Body of pancreas (tissue), 4 donors: ENCODE measurements around the gene CEP43.

Experiments
- POLR2A ChIP-seq, 3 donors: fragments of 450-650 bp; IDR thresholded peaks; one replicate each; pipeline ENCODE4 v1.6.1; 2016; ENCODE audit warnings: antibody characterized with exemption in 3 of 3, mild to moderate bottlenecking in 2 of 3
- TF ChIP-seq, protein P1 (sequence below), 7 experiments: fragments of 450-650 bp in 4 of 7; fragments of 200-600 bp in 3 of 7; sonication (generic) in 3 of 7; IDR thresholded peaks; one replicate each; pipeline ENCODE4 v1.5.1; 2016 to 2019; ENCODE audit warnings: antibody characterized with exemption in 7 of 7

DNA sequence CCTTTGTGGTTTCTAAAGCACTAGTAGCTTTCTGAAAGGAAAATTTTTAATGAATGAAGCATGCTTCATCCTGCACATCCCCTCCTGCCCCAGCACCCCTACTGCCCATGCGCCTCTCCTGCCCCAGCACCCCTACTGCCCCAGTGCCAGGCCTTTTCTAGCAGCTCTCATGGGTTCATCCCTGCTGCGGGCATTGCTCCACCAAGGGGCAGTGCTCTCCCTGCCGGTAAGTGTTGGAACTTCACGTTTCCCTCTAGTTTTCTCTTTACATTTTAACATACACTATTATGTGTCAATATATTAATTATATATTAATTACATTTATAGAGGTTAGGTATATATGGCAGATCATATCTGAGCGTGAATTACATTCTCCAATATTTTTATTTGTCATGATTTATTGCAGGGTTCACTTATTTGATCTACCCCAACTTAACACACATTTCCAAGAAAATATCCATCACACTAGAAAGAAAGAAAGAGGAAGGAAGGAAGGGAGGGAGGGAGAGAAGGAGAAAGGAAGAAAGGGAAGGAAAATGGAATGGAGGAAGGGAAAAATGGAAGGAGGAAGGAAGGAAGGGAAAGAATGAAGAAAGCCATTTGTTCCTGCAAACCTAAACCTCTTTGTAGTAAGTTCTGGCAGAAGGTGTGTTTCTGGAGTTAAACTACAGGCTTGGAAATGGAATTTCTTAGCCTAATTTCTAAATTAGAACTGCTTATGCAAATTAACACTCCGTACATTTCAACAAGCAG is 46.8 kb downstream of the CEP43 start:
- TF ChIP-seq, protein P1, sequence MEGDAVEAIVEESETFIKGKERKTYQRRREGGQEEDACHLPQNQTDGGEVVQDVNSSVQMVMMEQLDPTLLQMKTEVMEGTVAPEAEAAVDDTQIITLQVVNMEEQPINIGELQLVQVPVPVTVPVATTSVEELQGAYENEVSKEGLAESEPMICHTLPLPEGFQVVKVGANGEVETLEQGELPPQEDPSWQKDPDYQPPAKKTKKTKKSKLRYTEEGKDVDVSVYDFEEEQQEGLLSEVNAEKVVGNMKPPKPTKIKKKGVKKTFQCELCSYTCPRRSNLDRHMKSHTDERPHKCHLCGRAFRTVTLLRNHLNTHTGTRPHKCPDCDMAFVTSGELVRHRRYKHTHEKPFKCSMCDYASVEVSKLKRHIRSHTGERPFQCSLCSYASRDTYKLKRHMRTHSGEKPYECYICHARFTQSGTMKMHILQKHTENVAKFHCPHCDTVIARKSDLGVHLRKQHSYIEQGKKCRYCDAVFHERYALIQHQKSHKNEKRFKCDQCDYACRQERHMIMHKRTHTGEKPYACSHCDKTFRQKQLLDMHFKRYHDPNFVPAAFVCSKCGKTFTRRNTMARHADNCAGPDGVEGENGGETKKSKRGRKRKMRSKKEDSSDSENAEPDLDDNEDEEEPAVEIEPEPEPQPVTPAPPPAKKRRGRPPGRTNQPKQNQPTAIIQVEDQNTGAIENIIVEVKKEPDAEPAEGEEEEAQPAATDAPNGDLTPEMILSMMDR (IDR thresholded peaks at IDR 0.05) = no peak
- TF ChIP-seq POLR2A (IDR thresholded peaks at IDR 0.05) = no peak
